HG02763 (cell line): ENCODE measurements around the gene C2CD3.
A peak's percentile ranks its signal among the peaks of the same experiment; 100 is the strongest.

Experiments used
- ATAC-seq: cut with Tn5 transposase; IDR thresholded peaks from one replicate; pipeline ENCODE4 v1.9.1; 2021; ENCODE audit warnings: mild to moderate bottlenecking, moderate library complexity; ENCODE audit not compliant: unreplicated experiment

The C2CD3 gene

GRCh38 chr11:74170694-74171629 is at the start of gene C2CD3, which contains the start of gene PPME1:
C2CD3 (minus strand) TSS chr11:74171002; CDS start chr11:74170792, 210 bp downstream.
PPME1 (plus strand) TSS chr11:74171289; CDS start chr11:74171422, 133 bp downstream.
- ATAC-seq: peak; percentile 94

GRCh38 chr11:74220376-74220775 is 49.6 kb upstream of the C2CD3 start:
- no peak for ATAC-seq

GRCh38 chr11:74212533-74212932 is 41.7 kb upstream of the C2CD3 start:
- no peak for ATAC-seq

- no peak for ATAC-seq
Observed at GRCh38 chr11:74208507-74208906, 37.7 kb upstream of the C2CD3 start.

DNA sequence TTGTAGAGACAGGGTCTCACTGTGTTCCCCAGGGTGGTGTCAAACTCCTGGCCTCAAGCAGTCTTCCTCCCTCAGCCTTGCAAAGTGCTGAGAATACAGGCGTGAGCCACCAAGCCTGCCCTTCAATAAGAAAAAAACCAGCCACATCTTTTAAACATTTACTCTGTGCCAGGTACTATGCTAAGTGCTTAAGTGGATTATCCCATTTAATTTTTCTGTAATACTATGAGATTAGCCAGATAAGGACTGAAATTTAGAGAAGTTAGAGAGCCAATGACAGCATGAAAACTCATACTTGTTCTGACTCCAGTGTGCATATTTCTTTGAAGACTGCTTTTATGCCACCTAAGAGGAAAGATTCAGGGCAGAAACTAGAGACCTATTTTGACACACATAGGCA is 35.9 kb upstream of the C2CD3 start:
- no peak for ATAC-seq

- no peak for ATAC-seq
Observed at GRCh38 chr11:74205181-74205580, 34.4 kb upstream of the C2CD3 start.

DNA sequence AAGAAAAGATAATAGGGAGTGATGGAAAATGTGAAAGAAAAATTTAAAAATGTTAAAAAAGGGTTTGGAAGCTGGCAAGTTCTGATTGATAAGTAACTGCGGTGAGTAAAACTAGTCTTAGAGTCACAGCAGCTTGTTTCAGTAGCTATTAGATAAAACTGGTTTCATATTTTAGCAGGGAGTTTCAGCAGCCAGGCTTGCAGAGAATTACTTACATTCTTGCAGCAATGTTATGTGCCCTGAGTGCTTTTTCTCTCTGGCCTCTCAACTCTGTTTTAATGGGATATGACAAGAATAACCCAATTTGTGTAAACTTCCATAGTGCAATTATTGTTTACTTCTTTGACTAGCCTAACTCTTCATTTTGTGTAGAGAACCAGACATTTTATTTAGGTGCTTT is 33.9 kb upstream of the C2CD3 start:
- no peak for ATAC-seq

DNA sequence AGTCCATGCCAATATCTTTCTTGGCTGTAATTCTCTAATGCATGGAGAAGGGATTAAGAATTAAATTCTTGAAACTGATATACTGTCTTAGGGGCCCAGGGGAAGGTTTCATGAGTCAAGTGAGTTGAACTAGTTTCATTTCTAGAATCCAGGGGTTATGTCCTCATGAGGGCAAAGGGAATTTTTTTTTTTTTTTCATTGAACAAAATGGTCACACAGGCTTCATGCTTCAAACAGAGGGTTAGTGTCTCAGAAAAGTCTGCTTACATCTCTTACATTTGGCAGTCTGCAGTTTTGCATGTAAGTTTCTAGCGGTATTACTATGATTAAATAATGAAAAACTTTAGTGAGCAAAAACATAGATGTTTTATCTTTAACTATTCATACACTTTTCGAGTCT is 33.2 kb upstream of the C2CD3 start:
- no peak for ATAC-seq

DNA sequence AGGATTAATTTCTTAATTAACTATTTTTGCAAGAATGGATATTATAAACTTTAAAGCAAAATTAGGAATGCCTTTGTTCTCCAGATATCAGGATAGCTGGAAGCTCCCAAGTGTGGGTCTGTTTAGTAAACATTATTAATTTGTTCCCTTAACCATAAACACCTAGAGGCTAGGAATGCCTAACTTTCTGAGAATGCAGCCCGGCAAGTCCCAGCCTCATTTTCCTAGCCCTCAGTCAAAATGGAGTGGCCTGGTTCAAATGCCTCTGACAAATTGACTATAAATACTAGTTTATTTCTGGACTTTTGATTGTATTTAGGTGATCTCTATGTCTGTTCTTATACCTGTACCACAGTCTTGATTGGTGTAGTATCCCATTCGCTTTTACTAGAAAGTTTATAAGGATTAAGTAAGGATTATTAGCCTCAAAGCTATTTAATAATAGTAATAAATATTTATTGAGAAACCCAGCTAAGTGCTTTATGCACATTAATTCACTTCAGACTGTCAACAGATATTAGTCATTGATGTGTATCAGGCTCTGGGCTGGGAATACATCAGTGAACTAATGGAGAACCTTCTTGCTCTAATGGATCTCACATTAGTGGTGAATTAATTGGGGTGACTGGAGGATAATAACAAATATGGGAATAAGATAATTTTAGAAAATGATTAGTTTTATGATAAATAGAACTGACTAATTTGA is 26.1 kb upstream of the C2CD3 start:
- ATAC-seq: no peak

GRCh38 chr11:74195828-74196227 is 25.0 kb upstream of the C2CD3 start:
- no peak for ATAC-seq

DNA sequence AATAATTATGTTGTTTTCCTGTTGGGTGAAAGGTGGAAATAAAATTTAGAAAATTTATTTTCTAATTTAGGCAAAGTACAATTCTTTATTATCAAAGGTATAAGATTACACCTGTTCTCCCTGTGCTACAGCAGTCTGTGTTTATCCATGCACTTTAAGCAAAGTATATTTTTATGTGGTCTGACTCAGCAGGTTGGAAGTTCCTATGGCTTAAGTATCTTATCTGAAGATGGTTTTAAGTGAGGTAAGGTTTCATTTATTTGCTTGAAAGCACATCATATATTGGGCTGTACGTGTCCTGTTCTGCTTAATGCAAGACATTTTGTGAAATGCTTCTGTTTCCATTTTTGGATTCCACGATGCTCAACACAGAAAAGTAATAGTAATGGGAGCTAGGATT is 14.9 kb upstream of the C2CD3 start:
- no peak for ATAC-seq

GRCh38 chr11:74185285-74185684 is 14.5 kb upstream of the C2CD3 start:
- no peak for ATAC-seq

DNA sequence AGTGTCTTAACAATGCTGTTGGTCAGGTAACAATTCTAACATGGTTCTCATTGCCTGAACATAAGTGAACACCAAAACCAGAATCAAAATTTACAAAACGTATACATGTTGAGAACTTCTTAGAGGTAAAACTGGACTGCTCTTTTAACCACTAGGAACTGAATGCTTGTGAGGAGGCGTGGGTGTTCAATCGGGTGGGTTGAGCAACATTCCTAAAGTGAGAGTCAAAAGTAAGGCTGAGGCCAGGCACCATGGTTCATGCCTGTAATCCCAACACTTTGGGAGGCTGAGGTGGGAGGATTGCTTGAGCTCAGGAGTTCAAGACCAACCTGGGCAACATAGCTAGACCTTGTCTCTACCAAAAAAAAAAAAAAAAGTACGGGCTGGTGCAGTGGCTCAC is 11.8 kb upstream of the C2CD3 start:
- ATAC-seq: no peak

DNA sequence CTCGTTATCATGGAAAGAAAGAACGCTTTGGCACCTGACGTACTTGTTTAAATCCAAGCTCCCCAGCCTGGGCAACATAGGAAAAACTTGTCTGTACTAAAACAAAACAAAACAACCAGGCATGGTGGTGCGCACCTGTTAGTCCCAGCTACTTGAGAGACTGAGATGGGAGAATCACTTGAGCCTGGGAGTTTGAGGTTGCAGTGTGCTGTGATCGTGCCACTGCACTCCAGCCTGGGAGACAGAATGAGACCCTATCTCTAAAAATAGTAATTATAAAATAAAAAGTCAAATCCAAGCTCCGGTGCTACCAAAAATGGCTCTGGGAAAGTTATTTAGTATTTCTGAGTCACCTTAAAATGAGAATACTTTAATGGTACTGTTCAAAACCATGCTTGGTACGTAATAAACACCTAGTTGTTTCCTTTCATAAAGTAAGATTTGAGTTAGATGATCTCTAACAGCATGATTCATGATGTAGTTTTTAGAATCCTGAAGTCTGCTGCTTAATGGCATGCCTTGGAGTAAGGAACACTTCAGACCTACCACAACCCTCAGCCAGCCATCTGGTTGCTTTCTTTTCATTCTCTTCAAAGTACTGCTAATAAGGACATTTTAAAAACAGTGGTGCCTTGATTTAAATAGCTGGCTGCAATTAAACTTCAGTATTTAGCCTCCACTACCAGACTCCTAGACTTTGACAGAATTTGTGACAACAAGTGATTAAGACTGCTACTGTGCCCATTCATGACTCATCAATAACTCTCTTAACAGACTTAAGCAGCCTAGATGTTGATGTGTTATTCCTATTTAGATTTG is 8.6 kb upstream of the C2CD3 start:
- ATAC-seq: no peak

GRCh38 chr11:74175920-74176319 is 5.1 kb upstream of the C2CD3 start:
- ATAC-seq: no peak

GRCh38 chr11:74171997-74172396 is 1.2 kb upstream of the C2CD3 start:
- no peak for ATAC-seq

DNA sequence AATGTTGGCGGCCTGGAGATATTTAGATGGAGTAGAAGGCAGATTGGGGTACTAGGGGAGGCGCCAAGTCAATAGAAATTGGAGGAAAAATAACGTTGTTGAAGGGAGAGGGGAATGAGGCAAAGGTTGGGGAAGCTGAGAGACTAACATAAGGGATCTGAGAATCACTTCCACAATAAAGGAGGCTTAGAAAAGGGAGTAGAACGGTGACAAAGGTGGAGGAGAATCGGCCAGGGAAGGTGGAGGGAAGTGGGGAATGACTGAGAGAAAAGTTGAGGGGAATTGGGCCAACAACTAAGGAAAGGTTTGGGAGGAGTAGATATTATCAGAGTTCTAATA is 797 bp upstream of the C2CD3 start:
- ATAC-seq: no peak

DNA sequence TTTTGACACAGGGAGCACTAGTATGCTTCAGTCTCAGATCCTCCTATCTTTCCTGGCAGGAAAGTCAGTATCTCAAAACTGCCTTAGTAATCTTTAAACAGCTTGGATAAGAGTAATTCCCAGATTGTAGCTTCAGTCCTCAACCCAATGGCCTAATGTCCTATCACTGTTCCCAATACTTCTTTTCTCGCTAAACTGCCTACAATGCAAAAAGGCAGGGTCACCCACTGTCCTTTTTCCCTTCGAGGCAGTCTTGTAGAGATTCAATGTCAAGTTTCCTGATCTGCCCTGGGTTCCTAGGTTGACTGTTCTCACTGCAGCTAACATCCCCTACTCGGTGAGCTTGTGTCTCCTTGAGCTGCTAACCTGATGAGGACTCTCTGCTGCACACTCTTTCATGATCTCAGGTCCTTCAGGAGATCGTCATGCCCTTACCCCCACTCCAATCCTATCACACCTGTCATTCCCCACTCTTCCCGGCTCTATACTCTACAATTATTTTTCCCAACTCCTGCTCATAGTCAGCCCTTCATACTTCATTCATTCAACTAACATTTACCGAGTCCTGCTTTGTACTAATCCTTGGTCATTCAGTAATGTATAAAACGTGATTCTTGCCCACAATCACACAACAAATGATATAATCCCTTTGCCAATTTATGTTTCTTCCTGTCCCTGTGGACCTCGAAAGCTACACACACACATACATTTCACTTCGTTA is 904 bp downstream of the C2CD3 start:
- no peak for ATAC-seq

DNA sequence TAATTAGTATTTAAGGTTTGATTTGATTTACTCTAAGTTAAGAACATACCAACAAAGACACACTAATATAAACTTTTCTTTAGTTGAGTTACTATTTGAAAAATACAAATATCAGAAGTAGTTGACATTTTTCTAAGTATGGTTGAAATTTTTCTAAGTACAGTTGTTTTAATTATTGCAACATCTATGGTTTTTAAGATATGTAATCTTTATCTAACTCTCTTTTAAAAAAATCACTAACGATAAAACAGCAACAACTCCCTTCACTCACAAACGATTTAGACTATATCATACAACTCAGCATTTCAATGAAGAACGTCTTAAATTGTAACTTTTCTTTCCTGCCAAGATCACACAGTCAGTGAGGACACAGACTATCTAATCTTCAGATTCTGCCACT is 2.0 kb downstream of the C2CD3 start:
- ATAC-seq: no peak

GRCh38 chr11:74162681-74163467 is 7.9 kb downstream of the C2CD3 start:
- no peak for ATAC-seq
